C4-2B (cell line): ENCODE results near the gene THAP11.

Source experiments
- H3K27ac ChIP-seq: fragments of 450-650 bp; 2 replicates; pipeline ENCODE4 v1.5.1; 2017
- CTCF ChIP-seq: fragments of 450-650 bp; conservative IDR thresholded peaks from 2 replicates; pipeline ENCODE4 v1.5.1; 2017; ENCODE audit warnings: mild to moderate bottlenecking
- ZFX ChIP-seq: fragments of 450-650 bp; IDR thresholded peaks from 2 replicates; pipeline ENCODE4 v1.6.1; 2017

Gene THAP11

GRCh38 chr16:67805718-67806427 lies 36.2 kb upstream of the THAP11 start:
- H3K27ac ChIP-seq = peak overlapping the region; percentile 90
- TF ChIP-seq ZFX = peak; percentile 47; the same call in 1 of the 2 replicates
- no peak for TF ChIP-seq CTCF

GRCh38 chr16:67806428-67807147 lies 35.5 kb upstream of the THAP11 start, which contains the start of the genes RANBP10 and TSNAXIP1:
RANBP10 (minus strand) TSS chr16:67806560; CDS start chr16:67806536, 24 bp downstream.
TSNAXIP1 (plus strand) TSS chr16:67806889; CDS start chr16:67807150, 261 bp downstream.
- peak within 1 kb of the TSS; percentile 90 for H3K27ac ChIP-seq
- TF ChIP-seq ZFX (no peak), CTCF (no peak)

- no peak for TF ChIP-seq ZFX
- TF ChIP-seq CTCF = no peak
- peak overlapping the region; percentile 90 for H3K27ac ChIP-seq
Measured at GRCh38 chr16:67807148-67807682, 34.9 kb upstream of the THAP11 start.

- no peak overlapping the region for H3K27ac ChIP-seq
- TF ChIP-seq CTCF = no peak
- TF ChIP-seq ZFX = no peak
Measured at GRCh38 chr16:67811899-67812298, 30.2 kb upstream of the THAP11 start.

- TF ChIP-seq CTCF (no peak), ZFX (no peak)
- H3K27ac ChIP-seq = no peak overlapping the region
Measured at GRCh38 chr16:67814567-67814966, 27.6 kb upstream of the THAP11 start.

- H3K27ac ChIP-seq = no peak overlapping the region
- TF ChIP-seq CTCF (no peak), ZFX (no peak)
Measured at GRCh38 chr16:67820608-67821259, 21.4 kb upstream of the THAP11 start.
